Stimulated activated CD4-positive, alpha-beta T cell treated with anti-CD3 and anti-CD28 coated beads, Interleukin-4, amount 100 ng/mL, for 48 hours (primary cell): ENCODE measurements around the gene F7.

ENCODE experiments used
- DNase-seq, 2 donors: peaks; one replicate each; pipeline ENCODE4 v3.0.0-alpha.2; 2020; ENCODE audit warnings: low read depth in 2 of 2

Gene F7

DNA sequence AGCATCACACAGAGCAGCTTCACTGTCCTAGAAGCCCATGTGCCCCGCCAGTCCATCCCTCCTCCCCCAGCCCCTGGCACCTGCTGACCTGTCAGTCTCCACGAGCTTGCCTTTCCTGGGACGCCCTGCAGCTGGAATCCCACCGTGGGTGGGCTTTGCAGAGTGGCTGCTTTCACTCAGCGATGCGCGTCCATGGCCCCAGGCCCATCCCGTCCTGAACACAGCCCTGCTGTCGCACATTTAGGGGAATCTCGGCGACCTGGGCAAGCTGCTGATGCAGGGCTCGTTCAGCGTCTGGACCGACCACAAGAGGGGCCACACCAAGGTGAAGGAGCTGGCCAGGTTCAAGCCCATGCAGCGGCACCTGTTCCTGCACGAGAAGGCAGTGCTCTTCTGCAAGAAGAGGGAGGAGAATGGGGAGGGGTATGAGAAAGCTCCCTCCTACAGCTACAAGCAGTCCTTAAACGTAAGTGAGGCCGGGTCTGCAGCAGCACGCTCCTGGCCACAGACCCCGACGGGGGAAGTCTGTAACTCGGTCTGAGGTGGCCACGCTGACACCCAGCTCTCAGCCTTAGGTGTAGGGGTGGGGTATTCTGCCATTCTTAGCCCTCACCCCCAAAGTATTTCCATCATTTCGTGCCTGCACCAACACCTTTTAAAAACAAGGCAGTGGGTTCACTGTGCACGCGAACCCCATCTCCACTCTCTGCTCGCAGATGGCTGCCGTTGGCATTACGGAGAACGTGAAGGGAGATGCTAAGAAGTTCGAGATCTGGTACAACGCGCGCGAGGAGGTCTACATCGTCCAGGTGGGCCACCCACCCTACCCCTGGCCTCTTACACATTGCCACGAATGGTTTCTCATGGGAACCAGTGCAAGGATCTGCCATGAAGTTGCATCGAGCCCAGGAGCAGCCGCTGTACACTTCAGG, 18.3 kb upstream of the F7 start:
- DNase-seq = no peak

DNA sequence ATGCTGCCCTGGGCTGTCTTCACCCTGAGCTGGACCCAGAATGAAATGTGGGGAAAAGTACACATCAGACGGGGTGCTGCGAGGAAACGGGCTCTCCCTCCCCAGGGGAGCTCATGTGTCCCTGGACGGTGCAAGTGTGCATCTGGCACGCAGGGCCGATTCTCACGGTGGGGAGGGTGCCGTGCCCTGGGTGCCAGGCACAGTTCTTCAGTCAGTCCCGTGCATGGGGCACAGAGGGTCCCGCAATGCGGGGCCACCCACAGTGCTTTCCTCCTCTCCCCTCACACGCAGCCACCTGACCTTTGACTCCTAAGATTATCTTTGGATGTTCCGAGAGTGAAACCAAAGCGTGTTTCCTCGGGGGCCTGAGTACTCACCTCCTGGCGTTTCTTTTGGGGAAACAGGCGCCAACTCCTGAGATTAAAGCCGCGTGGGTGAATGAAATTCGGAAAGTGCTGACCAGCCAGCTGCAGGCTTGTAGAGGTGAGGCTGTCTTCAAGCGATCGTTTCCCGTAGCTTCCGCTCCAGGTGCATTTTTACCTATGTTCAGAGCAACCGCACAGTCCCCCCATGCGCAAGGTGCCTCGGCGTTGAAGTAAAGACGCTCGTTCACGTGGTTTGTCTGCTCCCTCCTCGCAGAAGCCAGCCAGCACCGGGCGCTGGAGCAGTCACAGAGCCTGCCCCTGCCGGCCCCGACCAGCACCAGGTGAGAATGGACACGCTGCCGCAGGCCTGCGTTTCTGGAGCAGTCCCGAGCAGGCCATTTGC, 17.5 kb upstream of the F7 start:
- no peak for DNase-seq

DNA sequence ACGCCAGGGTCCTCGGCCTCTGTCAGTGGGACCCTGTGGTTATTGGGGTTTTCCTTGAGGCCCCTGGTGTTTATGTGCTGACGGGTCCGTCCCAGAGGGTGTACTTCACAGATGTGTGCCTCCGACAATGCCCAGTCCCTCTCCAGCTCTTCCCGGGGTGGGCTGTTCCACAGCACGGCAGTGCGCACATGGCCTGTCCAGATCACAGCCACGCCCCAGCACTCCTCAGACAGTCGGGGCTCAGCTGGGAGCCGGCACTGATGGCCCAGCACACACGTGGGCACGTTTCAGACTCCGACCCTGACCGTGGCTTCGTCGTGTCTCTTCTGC, 16.9 kb upstream of the F7 start:
- DNase-seq = no peak

DNA sequence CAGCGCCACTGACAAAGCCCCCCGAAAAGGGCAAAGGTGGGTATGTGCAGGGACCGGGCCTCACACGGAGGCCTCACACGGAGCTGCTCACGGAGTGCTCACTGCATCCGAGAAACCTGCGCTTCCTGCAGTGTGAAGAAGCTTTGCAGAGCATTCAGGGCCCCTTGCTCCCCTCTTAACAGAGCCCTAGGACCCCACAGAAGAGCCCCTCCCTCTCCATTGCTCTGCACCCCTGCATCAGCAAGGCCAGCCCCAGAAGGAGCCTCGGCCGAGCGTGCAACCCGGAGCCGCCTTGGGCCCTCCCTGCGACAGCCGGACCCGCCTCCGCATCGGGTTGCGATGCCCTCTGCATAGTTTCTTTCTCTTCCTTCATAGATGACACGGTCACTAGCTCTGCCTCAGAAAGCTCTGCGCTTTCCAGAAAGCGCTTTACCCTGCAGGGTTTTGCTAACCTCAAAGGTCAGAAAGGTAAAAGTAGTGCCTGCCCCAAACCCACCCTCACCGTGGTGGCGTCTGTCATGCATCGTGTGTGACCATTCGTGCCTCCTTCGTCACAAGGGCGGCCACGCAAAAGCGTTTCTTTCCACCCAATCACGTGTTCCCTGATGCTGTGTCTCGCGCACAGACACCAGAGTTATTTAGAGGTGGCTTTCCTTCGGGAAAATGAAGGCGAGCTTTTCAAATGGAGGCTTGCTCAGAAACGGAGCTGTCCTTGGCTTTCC, 15.7 kb upstream of the F7 start:
- no peak for DNase-seq

DNA sequence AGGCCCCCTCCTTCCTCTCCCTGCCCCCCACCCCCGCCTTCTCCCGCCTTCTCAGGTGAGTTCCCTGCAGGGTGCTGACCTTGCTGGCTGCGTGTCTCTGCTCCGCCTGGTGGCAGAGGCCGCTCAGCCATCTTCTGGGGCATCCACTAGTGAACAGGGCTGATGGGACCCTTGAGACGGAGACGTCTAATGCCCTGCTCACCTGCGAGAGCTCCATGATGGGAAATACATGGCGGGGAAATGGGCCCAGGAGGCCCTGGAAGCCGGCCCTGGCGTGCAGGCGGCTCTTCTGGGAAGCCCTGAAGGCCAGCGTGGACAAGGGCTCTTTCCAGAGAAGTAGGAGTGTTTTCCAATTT, 15.2 kb upstream of the F7 start:
- DNase-seq = no peak

DNA sequence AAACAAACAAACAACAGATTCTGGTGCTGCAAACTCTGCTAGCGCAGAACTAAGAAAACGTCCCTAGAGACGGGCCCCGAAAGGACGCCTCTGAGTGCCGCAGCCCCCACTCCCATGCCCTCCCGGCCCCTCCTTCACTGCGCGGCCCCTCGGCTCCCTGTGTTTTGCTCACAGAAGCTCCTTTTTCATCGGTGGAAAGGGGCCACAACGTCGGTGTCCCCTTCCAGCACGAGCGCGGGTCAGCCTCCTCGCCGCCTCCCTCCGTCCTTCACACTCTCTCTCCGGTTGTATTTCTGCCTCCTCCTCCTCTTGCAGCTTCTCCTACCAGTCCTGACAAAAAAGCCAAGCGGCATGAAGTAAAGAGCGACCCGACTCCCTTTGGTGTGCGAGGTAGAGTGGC, 14.8 kb upstream of the F7 start:
- DNase-seq = no peak

DNA sequence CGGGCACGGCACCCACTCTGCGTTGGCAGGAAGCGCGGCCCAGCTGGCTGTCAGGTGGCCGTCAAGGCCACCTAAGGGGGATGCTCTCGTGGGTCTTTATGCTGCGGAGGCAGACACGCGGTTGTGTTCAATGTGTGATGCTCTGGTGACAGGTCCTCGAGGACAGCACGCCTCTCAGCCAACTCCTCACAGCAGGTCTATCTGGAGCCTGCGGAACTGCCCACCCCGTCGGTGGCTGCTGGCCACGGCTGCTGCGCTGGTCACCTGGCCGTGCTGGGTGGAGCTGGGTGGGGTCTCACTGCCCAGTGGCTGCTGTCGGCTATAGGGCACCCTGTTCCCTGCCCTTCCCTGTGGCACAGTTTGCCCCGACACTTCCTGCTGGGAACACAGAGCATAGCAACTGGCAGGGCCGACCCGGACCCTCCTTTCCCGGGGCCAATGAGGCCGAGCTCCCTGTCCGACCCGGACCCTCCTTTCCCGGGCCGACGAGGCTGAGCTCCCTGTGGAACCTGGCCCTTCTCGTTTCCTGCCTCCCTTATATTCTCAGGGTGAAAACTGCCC, 14.3 kb upstream of the F7 start:
- no peak for DNase-seq

DNA sequence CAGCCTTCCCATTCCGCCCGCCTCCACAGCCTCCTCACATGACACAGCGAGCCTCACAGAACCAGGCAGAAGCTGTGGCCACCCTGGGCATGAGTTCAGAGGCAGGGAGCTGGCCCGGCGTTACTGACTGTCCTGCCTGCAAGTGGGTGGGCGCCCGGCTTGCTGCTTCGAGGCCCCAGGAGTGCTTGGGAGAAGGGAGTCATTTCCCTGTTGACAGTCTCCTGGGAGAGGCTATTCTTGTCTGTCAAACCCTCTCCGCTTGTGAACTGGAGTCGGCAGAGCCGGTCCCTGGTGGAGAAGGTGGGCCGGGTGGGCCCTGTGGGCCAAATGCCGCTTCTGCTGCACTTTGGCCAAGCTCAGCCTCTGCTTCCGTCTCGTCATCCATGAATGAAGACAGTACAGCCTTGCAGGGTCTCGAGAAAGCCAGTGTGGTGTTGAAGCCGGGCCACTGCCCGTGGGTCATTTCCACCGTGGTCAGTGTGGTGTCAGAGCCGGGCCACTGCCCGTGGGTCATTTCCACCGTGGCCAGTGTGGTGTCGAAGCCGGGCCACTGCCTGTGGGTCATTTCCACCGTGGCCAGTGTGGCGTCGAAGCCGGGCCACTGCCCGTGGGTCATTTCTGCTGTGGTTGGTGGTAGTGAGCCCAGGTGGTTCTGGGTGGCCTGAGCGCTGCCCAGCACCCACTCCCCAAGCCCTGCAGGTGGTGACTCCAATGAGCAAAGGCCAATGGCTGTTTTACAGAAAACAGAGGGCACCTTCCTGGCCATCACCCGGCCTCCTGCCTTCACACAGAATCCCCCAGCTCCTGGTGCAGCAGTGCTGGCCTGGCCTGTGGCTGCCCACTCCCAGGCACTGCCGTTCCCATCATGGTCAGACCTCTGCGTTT, 13.5 kb upstream of the F7 start:
- no peak for DNase-seq

DNA sequence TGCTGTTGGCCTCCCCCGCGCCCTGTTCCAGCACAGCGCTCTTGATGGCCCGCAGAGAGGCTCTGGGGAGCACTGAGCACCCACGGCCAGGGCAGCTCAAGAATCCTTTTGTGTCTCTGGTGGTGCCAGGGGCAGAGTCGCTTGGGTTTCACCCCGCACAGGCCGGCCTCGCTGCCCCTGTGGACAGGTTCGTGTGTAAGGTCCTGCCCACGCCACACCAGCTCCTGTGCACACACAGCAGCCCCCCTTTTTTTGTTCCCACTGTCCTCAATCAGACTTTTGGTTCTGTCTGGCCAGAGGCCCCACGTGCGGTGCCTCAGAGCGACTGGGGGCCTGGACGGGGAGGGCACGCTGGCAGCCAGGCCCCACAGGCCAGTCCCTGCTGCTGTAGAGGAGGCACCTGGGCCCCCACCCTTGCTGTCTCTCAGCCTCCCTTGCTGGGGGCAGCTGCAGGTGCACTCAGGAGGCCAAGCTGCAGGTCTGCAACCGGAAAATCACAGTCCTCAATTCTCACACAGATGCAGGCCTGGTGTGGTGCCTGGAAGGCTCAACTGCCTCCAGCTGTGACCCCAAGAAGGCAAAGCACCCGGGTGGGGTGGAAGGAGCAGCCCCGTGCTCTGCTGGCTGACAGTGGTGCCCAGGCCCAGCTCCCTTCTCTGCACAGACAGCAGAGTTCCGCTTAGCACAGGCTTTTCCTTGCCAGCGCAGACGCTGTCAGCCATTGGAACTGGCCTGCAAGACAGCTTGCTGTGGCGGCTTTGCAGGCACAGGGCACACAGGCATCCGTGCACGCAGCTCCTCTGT, 12.6 kb upstream of the F7 start:
- DNase-seq = no peak

DNA sequence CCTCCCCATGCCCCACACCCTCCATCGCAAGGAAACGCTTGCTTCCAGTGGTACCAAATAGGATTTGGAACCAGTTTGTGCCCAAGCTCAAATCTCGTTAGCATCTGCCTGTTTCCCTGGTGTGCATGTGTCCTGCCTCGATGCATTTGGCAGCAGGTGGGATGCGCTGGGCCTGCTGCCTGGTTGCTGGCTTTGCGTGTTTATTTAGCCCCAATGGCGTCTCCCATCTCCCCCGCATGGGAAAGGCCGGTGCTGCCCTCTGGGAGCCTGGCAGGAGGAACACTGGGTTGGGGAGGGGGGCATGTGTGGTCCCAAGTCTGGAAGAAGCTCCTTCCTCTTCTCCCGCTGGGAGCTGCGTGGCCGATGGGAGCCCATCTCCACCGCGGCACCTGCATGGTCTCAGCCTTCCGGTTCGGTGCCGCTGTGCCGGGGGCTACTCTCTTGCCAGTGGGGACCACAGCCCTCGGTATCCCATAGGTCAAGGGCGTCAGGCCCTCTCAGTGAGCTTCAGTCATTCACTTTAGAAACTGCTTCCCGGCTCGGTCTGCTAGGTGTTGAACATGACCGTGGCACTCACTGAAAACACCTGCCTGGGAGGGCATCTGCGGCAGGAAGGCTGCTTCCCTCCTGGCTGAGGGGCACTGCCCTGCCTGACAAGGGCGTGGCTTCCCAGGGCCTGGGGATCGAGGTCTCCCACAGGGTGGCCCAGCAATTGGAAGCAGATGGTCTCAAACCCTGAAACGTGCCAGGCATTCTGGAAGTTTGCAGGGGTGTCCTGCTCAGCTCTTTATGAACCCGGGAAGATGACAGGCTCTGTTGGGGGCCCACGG, 11.8 kb upstream of the F7 start:
- no peak for DNase-seq

DNA sequence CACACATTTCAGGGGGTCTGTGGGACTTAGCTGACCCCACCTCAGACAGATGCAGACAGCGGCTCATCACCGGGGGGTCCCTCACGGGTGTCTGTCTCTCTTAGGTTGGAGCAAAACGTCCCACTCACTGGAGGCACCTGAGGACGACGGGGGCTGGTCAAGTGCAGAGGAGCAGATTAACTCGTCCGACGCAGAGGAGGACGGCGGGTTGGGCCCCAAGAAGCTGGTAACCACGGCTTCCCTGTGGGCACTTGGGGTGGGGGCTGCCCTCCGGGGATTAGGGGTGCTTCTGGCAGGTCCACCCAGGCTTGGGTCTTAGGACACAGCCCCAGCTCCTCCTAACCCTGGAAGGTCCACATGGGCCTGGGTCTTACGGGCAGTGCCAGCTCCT, 11.2 kb upstream of the F7 start:
- DNase-seq = no peak

DNA sequence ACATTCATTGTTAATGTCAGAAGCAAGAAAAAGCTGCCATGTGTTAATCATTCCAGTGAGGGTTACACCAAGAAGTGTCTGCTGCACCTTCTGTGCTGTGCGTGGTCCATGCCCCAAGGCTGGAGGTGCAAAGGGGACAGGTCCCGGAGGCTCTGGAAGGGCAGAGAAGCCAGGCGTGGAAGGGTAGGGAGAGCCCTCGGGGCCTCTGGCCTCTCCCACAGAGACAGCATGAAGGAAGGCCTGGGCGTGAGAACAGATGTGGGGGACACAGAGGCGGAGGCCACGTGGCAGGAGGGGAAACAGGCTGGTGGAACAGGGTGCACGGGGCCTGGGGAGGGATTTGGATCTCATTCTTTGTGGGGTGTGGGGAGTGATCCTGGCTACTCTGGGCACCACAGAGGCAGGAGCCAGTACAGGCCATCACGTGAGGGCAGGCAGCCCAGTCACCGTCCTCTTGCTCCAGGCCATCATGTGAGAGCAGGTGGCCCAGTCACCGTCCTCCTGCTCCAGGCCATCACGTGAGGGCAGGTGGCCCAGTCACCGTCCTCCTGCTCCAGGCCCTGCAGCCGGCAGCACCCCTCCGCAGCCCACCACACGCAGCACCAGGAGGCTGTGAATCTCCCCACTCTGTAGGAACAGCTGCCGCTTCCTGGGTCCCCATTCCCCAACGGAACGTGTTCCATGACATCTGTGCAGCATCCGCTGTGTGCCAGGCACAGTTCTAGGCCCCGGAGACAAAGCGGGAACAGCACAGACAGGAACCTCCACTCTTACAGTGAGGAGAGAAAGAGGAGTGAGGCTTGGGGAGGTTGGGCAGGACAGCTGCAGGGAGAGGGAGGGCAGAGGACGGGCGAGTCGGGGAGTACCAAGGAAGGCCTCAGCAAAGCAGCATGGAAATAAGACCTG, 10.2 kb upstream of the F7 start:
- DNase-seq = no peak

DNA sequence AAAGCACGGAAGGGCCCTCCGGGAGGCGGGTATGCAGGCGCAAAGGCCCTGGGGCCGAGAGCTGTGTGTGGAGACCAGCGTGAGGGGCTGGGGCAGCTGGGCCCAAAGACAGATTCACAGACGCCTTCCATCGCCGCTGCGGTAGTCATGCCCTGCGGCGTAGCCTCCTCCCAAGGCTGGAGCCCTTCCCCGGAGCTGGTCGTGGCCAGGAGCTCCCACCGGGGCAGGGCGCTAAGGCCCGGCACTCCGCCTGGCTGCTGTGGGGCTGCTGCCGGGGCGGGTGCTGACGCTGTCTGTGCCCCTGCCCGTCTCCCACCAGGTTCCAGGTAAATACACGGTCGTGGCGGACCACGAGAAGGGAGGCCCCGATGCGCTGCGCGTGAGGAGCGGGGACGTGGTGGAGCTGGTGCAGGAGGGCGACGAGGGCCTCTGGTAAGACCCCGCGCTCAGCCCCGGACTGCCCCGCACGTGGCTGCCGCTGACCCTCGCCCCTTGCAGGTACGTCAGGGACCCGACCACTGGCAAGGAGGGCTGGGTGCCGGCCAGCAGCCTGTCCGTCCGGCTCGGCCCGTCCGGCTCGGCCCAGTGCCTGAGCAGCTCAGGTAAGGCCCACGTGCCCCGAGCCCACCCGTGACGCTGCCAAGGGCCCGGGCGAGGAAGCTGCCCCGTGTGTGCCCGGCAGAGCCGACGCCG, 9.4 kb upstream of the F7 start:
- DNase-seq = no peak

DNA sequence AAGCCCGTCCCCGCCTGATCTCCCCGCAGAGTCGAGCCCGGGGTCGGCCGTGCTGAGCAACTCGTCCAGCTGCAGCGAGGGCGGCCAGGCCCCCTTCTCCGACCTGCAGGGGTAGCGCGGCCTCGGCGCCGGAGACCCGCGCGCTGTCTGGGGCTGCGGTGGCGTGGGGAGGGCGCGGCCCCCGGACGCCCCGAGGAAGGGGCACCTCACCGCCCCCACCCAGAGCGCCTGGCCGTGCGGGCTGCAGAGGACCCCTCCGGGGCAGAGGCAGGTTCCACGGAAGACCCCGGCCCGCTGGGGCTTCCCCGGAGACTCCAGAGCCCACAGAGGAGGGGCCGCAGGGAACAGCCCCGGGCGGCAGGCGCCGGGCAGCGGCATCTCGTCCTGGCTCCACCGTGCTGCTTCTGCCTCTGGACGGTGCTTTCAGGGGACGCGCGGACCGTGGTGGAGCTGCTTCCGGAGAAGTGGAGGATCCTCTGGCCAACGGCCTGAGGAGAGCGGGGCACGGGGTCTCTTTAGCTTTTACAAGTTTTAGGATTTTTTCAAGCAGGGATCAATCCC, 8.8 kb upstream of the F7 start:
- DNase-seq = no peak

DNA sequence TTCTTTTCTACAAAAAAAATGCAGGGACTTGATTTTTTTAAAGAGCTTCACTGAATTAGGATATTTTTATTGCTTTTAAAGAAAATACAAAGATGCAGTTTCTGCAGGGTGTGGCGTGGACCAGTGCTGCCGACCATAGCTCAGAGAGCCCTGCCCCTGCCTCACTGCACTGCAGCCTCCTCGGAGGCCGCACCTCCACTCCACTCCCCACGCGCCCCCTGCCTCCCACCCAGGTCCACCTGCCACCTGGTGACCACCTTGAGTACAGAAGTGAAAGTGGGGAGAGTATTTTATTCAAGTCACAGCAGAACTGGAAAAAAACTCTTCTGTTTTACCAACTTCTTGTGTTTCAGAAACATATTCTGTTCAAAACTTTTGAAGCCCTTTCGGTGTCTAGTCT, 7.9 kb upstream of the F7 start:
- no peak for DNase-seq

DNA sequence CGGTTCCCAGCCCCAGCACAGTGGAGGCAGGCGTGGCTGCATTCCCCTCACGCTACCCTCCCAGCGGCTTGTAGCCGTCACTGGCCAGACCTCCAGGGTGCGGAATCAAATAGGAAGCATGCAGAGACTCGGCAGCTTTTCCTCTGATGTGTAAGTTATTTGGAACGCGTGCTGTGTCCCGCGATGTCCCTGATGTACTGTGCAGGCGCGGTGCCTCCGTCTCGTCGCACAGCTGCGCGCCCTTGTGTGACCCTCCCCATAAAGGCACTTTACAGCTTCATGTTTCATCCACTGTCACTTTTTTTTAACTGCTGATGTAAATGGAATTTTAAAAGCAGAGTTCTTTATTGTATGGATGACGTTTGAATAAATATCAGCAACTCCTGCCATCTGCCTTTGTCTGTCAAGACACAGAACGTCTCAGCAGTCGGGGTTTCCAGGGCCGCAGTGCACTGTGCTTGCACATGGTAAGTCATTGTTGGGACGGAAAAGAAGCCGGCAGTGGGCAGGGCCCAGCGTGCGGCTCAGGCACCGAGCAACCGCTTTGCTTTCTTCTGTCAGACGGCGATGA, 7.3 kb upstream of the F7 start:
- no peak for DNase-seq

DNA sequence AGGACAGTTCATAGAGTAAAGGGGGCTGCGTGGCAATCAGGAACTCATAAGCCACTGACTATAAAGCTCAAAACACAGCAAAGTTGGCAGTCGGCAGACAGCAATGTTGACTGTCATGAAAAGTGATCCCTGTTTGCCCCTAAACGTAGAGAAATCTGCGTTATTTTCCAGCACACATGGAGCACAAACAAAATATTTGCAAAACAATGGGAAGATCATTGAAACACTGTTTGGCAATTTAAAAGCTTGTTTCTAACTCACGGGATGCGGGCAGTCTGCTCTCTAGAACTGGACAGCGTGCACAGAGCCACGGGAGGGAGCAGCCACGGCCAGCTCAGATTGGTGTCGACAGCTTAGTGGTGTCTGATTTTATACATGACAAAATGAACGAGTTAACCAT, 6.4 kb upstream of the F7 start:
- no peak for DNase-seq
